ENCODE data around the gene GLRA3. TPM values are rescaled to one million over a fixed set of nuclear protein-coding genes. Genes with fewer than 3 reads are reported as not detected.

GLRA3 gene
- total and polyA plus RNA-seq, 2 donors (not counting 3 experiments of a cell fraction or from before 2014, with no cell fraction given): not detected

- H3K9me1 ChIP-seq (replicated peaks; ENCODE audit: control insufficient read depth, extremely low read depth, insufficient read depth, low read length): no peaks in the 10 kb centered on the region
- no peaks in the 10 kb centered on the region for H3K4me1 ChIP-seq (ENCODE audit: control insufficient read depth, extremely low read depth, insufficient read depth, low read length)
- no peak overlapping the region for H3K4me2 ChIP-seq (ENCODE audit: insufficient read depth, low read length)
- no peaks in the 10 kb centered on the region for H3K27me3 ChIP-seq (ENCODE audit: control insufficient read depth in 2 of 2, insufficient read depth in 2 of 2, low read length in 2 of 2)
- dilution Hi-C loops (cut with MboI; ENCODE audit: extremely low pct_ligation_motif_present, low sequenced_read_pairs): no loop called here
- DNase-seq (ENCODE audit: low read depth, low spot score) (no peak), FAIRE-seq (no peak)
- BruUV-seq (replicated peaks): no TSS peak
- no peak for TF ChIP-seq MYC (IDR thresholded peaks at IDR 0.05; ENCODE audit: low read depth, low read length)
- TF ChIP-seq JUN (IDR thresholded peaks at IDR 0.05; ENCODE audit: borderline replicate concordance, insufficient read depth, insufficient read length, low read depth): no peak
- TF ChIP-seq GATA2 (IDR thresholded peaks at IDR 0.05; ENCODE audit: insufficient read depth, insufficient read length, low read depth, low read length): no peak
- no peak for TF ChIP-seq MAX (IDR thresholded peaks at IDR 0.05; ENCODE audit: insufficient read depth, insufficient read length)
- TF ChIP-seq POLR2AphosphoS5 (IDR thresholded peaks at IDR 0.05; ENCODE audit: insufficient read depth, low read depth, low read length): no peak
- TF ChIP-seq FOS (IDR thresholded peaks at IDR 0.05; ENCODE audit: borderline replicate concordance, insufficient read depth, low read length): no peak
- TF ChIP-seq POLR2A (IDR thresholded peaks at IDR 0.05; ENCODE audit: low read depth, low read length): no peak
- no peak for TF ChIP-seq EZH2 (IDR thresholded peaks at IDR 0.05; ENCODE audit: borderline replicate concordance, low read depth, low read length, severe bottlenecking)
- no peak for TF ChIP-seq CTCF (IDR thresholded peaks at IDR 0.05; ENCODE audit: extremely low read depth in 1 of 2, insufficient read depth in 1 of 2, low read depth in 1 of 2, low read length in 2 of 2)
- ChIA-PET CTCF (no interaction called here), POLR2A (no interaction called here)
- H3K4me3 ChIP-seq (replicated peaks in 1 of 3; ENCODE audit: insufficient read depth in 1 of 3, low read depth in 1 of 3, low read length in 3 of 3): no peak overlapping the region
- H4K20me1 ChIP-seq (replicated peaks; ENCODE audit: control insufficient read depth, extremely low read depth, insufficient read depth, low read length): no peaks in the 10 kb centered on the region
- no peaks in the 10 kb centered on the region for H3K36me3 ChIP-seq (ENCODE audit: control insufficient read depth in 2 of 2, extremely low read depth in 1 of 2, insufficient read depth in 2 of 2, low read length in 2 of 2)
- no peaks in the 10 kb centered on the region for H3K79me2 ChIP-seq (ENCODE audit: control insufficient read depth, insufficient read depth, low read length)
- H3K27ac ChIP-seq (ENCODE audit: insufficient read depth, low read depth, low read length): no peak overlapping the region
- H3K9me3 ChIP-seq (replicated peaks; ENCODE audit: control insufficient read depth, insufficient read depth, low read length): no peaks in the 10 kb centered on the region
- intact Hi-C loops (cut with micrococcal nuclease): no loop called here
- H3K9ac ChIP-seq (replicated peaks; ENCODE audit: extremely low read depth, insufficient read depth, low read length): no peak overlapping the region
- no peak overlapping the region for H2AFZ ChIP-seq (ENCODE audit: low read depth, low read length)
These were observed 126.0 kb downstream of the GLRA3 start for GRCh38 chr4:174702979-174703478.
